WERI-Rb-1 (cell line): ENCODE results near the gene PPP2R5E.

Source experiments
- DNase-seq: peaks from one replicate; pipeline ENCODE4 v3.0.0-alpha.2; 2020
- H3K27ac ChIP-seq: fragments of 250-450 bp; sonication (Bioruptor Pico); 2 replicates; pipeline ENCODE4 v1.5.1; 2020; ENCODE audit warnings: mild to moderate bottlenecking, moderate library complexity
- H3K27me3 ChIP-seq: fragments of 250-450 bp; sonication (Bioruptor Pico); 2 replicates; pipeline ENCODE4 v1.5.1; 2021; ENCODE audit warnings: mild to moderate bottlenecking, low read depth, moderate library complexity; ENCODE audit not compliant: insufficient read depth, severe bottlenecking
- H3K36me3 ChIP-seq: fragments of 250-450 bp; sonication (Bioruptor Pico); 2 replicates; pipeline ENCODE4 v1.5.1; 2020; ENCODE audit warnings: mild to moderate bottlenecking, moderate library complexity
- H3K4me3 ChIP-seq: 2 replicates; pipeline ENCODE4 v1.5.1; 2011; ENCODE audit warnings: low read depth, mild to moderate bottlenecking, control low read depth, low read length
- H3K9me3 ChIP-seq: fragments of 250-450 bp; sonication (Bioruptor Pico); 2 replicates; pipeline ENCODE4 v1.5.1; 2021; ENCODE audit warnings: mild to moderate bottlenecking, moderate library complexity; ENCODE audit not compliant: severe bottlenecking
- TF ChIP-seq, protein P1 (sequence below): IDR thresholded peaks from 2 replicates; pipeline ENCODE4 v1.5.1; 2011; ENCODE audit warnings: low read depth, mild to moderate bottlenecking, control low read depth, inconsistent platforms, low read length

PPP2R5E gene

DNA sequence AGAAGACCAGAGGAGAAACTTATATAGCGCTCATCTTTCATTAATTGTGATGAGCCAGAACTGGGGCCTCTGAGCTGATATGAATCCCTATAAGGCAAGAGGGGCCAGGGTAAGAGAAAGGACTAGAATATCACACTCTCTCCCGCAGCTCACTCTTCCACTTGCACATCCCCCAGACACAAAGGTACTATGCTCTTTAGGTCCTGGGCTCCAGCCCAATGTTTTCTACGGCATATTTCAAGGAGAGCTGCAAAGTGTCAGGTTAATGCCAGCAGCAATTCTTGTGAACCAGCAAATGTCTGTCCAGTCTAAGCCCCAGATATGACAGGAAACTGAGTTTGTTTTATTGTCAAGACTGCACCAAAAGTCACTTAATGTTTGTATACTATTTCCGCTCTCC is 29.4 kb downstream of the PPP2R5E start:
- Histone ChIP-seq H3K4me3 (no peak overlapping the region), H3K27me3 (no peaks in the 10 kb centered on the region), H3K27ac (no peak overlapping the region), H3K9me3 (no peaks in the 10 kb centered on the region), H3K36me3 (peaks cover 20% of the 10 kb centered on the region)
- TF ChIP-seq, protein P1, sequence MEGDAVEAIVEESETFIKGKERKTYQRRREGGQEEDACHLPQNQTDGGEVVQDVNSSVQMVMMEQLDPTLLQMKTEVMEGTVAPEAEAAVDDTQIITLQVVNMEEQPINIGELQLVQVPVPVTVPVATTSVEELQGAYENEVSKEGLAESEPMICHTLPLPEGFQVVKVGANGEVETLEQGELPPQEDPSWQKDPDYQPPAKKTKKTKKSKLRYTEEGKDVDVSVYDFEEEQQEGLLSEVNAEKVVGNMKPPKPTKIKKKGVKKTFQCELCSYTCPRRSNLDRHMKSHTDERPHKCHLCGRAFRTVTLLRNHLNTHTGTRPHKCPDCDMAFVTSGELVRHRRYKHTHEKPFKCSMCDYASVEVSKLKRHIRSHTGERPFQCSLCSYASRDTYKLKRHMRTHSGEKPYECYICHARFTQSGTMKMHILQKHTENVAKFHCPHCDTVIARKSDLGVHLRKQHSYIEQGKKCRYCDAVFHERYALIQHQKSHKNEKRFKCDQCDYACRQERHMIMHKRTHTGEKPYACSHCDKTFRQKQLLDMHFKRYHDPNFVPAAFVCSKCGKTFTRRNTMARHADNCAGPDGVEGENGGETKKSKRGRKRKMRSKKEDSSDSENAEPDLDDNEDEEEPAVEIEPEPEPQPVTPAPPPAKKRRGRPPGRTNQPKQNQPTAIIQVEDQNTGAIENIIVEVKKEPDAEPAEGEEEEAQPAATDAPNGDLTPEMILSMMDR: no peak
- DNase-seq: no peak

DNA sequence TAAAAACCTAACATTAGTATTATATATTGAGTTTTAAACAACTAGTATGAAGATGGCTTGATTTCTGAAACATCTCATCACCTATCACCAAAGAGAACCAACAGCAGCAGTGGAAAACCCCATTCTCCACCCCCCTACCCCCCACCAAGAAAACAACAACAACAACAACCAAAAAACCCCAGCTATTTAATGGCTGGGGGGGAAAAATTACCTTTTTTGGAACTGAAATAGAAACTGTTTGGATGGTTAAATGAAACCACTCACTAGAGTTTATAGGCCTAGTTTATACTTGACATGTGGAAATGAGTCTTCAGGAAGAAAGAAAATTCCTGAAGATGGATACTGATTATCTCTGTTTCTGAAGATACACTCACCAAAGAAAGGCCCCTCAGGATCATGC is 30.3 kb downstream of the PPP2R5E start:
- H3K9me3 ChIP-seq: no peaks in the 10 kb centered on the region
- H3K27ac ChIP-seq: no peak overlapping the region
- H3K27me3 ChIP-seq: no peaks in the 10 kb centered on the region
- H3K4me3 ChIP-seq: no peak overlapping the region
- TF ChIP-seq, protein P1: no peak
- H3K36me3 ChIP-seq: peaks cover 17% of the 10 kb centered on the region
- DNase-seq: no peak

DNA sequence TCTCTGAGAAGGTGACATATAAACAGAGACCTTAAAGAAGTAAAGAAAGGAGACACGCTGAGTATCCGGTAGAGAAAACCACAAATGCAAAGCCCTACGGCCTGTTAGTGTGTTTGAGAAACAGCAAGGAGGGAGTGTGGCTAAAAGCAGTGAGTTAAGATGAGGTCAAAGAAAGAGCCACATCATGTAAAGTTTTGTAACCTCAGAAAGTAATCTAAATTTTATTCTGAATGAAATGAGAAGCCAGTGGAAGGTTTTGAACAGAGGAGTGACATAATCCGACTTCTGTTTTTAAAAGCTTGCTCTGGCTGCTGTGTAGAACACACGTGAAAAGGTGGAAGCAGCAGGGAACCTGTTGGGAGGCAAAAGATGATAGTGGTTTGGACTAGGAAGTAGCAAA is 32.6 kb downstream of the PPP2R5E start:
- TF ChIP-seq, protein P1: no peak
- Histone ChIP-seq H3K27me3 (no peaks in the 10 kb centered on the region), H3K36me3 (peaks cover 22% of the 10 kb centered on the region), H3K4me3 (no peak overlapping the region), H3K27ac (no peak overlapping the region), H3K9me3 (no peaks in the 10 kb centered on the region)
- DNase-seq: no peak

DNA sequence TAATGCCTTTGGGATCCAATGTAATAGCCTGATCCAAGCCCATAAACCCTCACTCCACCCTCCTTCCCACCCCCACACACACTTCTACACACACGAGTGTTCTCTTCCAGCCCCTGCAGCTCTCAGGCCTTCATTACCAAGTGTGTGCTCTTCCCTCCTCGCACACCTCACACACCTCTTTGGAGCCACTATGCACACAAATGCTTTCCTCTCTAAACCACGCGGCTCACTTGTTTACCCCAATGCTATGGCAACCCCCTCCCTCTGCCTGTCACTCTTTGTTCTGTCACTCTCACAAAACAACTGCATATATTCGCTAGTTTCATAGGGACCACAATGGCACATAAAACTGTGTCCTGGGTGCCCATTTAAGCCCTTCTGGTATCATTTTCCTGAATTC is 35.1 kb downstream of the PPP2R5E start:
- H3K27ac ChIP-seq: no peak overlapping the region
- no peaks in the 10 kb centered on the region for H3K27me3 ChIP-seq
- no peak for DNase-seq
- no peaks in the 10 kb centered on the region for H3K9me3 ChIP-seq
- TF ChIP-seq, protein P1: no peak
- H3K4me3 ChIP-seq: no peak overlapping the region
- H3K36me3 ChIP-seq: peaks cover 27% of the 10 kb centered on the region

DNA sequence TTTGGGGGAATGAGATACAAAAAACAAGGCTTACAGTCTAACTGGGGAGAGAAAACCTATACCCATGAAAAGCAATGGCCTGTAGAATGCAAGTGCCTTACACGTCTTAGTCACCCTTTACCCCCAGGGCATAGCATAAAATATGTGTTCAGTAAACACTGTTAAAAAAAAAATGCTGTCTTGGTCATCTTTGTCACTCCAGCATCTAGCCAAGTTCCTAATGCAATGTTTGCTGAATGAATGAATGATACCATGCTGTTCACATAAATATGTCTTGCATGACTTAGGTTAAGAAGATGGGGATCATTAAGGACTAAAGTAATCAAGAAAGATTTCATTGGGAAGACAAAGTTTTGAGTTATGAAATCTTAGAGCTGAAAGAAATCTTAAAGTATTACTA is 38.5 kb downstream of the PPP2R5E start:
- DNase-seq: no peak

DNA sequence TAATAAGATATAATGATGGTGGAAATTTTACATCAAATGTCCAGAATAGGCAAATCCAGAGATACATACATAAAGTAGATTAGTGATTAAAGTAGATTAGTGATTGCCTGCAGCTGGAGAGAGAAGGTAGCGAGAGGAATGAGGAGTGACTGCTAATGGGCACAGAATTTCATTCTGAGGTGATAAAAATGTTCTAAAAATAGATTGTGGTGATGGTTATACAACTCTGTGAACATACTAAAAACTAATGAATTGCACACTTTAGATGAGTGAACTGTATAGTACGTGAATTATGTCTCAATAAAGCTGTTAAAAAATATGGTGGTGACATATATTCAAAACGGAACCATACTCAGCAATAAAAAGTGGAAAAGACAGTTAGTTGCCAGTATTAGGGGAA is 41.7 kb downstream of the PPP2R5E start:
- DNase-seq: no peak
- Histone ChIP-seq H3K27me3 (no peaks in the 10 kb centered on the region), H3K27ac (no peak overlapping the region), H3K9me3 (no peaks in the 10 kb centered on the region), H3K4me3 (no peak overlapping the region), H3K36me3 (peaks cover 9% of the 10 kb centered on the region)
- TF ChIP-seq, protein P1: no peak

More for the DNA sequence above, 38.5 kb downstream of the PPP2R5E start:
- Histone ChIP-seq H3K4me3 (no peak overlapping the region), H3K27ac (no peak overlapping the region), H3K36me3 (peaks cover 15% of the 10 kb centered on the region), H3K27me3 (no peaks in the 10 kb centered on the region), H3K9me3 (no peaks in the 10 kb centered on the region)
- TF ChIP-seq, protein P1: no peak
